GM18861 (cell line): ENCODE measurements around the gene ATG7.
"Not testable (repeated sequence)": the region's sequence is repeated elsewhere in the genome, so short reads cannot be mapped to it uniquely, and the experiment has no call there.

Experiments
- ATAC-seq: cut with Tn5 transposase; IDR thresholded peaks from one replicate; pipeline ENCODE4 v1.9.1; 2021; ENCODE audit not compliant: unreplicated experiment

ATG7 gene

GRCh38 chr3:11582191-11582968 is 310.2 kb downstream of the ATG7 start:
- ATAC-seq: peak; percentile 45

- no peak for ATAC-seq
These were observed 311.0 kb downstream of the ATG7 start for GRCh38 chr3:11583235-11583634.

GRCh38 chr3:11583638-11584046 is 311.4 kb downstream of the ATG7 start:
- ATAC-seq: no peak

- ATAC-seq: no peak
These were observed 312.4 kb downstream of the ATG7 start for GRCh38 chr3:11584570-11584969.

- no peak for ATAC-seq
These were observed 315.6 kb downstream of the ATG7 start for GRCh38 chr3:11587766-11588165.

- ATAC-seq: no peak
These were observed 316.1 kb downstream of the ATG7 start for GRCh38 chr3:11588338-11588737.

GRCh38 chr3:11588755-11589154 is 316.6 kb downstream of the ATG7 start:
- ATAC-seq: no peak

GRCh38 chr3:11589706-11590105 is 317.5 kb downstream of the ATG7 start:
- ATAC-seq: no peak

- no peak for ATAC-seq
These were observed 318.8 kb downstream of the ATG7 start for GRCh38 chr3:11591002-11591355.

- no peak for ATAC-seq
These were observed 319.4 kb downstream of the ATG7 start for GRCh38 chr3:11591391-11592282.

- ATAC-seq: no peak
These were observed 320.5 kb downstream of the ATG7 start for GRCh38 chr3:11592445-11593298.

- no peak for ATAC-seq
These were observed 321.3 kb downstream of the ATG7 start for GRCh38 chr3:11593318-11594034.

GRCh38 chr3:11595024-11595423 is 322.8 kb downstream of the ATG7 start:
- ATAC-seq: not testable (repeated sequence)

GRCh38 chr3:11596387-11596786 is 324.2 kb downstream of the ATG7 start:
- ATAC-seq: no peak

GRCh38 chr3:11600501-11601282 is 328.5 kb downstream of the ATG7 start:
- ATAC-seq: no peak

- ATAC-seq: peak; percentile 79
These were observed 329.4 kb downstream of the ATG7 start for GRCh38 chr3:11601446-11602238.

- no peak for ATAC-seq
These were observed 330.1 kb downstream of the ATG7 start for GRCh38 chr3:11602239-11602840.

- peak; percentile 37 for ATAC-seq
These were observed 330.8 kb downstream of the ATG7 start for GRCh38 chr3:11602886-11603527.
